Neutrophil (primary cell): ENCODE measurements around the gene CISH.

Experiments used
- H3K27ac ChIP-seq: fragments of 200-600 bp; sonication (generic); 2 replicates; pipeline ENCODE4 v1.5.1; 2016; ENCODE audit warnings: mild to moderate bottlenecking, moderate library complexity
- H3K27me3 ChIP-seq: fragments of 200-600 bp; sonication (generic); 2 replicates; pipeline ENCODE4 v1.6.0; 2016; ENCODE audit warnings: mild to moderate bottlenecking
- H3K36me3 ChIP-seq: fragments of 200-600 bp; sonication (generic); 2 replicates; pipeline ENCODE4 v1.5.1; 2017
- H3K4me1 ChIP-seq, 2 experiments: fragments of 200-600 bp in 1 of 2; sonication (generic) in 1 of 2; 1 replicate in 1 of 2; 2 replicates in 1 of 2; pipeline versions ENCODE4 v1.5.1 to v1.6.1; 2013 to 2016; ENCODE audit warnings: low read depth in 1 of 2, low read length in 1 of 2, mild to moderate bottlenecking in 1 of 2, moderate library complexity in 1 of 2; ENCODE audit not compliant: control insufficient read depth in 1 of 2, insufficient read depth in 1 of 2
- H3K4me3 ChIP-seq, 2 experiments: fragments of 200-600 bp in 1 of 2; sonication (generic) in 1 of 2; 1 replicate in 1 of 2; 2 replicates in 1 of 2; pipeline ENCODE4 v1.5.1; 2013 to 2016; ENCODE audit warnings: low read depth in 1 of 2, low read length in 1 of 2, mild to moderate bottlenecking in 1 of 2, moderate library complexity in 1 of 2
- H3K9me3 ChIP-seq: fragments of 200-600 bp; sonication (generic); 2 replicates; pipeline ENCODE4 v1.5.1; 2016
- TF ChIP-seq, protein P1 (sequence below): fragments of 200-600 bp; sonication (generic); IDR thresholded peaks from 2 replicates; pipeline ENCODE4 v1.5.1; 2016; ENCODE audit warnings: antibody characterized with exemption

CISH gene

DNA sequence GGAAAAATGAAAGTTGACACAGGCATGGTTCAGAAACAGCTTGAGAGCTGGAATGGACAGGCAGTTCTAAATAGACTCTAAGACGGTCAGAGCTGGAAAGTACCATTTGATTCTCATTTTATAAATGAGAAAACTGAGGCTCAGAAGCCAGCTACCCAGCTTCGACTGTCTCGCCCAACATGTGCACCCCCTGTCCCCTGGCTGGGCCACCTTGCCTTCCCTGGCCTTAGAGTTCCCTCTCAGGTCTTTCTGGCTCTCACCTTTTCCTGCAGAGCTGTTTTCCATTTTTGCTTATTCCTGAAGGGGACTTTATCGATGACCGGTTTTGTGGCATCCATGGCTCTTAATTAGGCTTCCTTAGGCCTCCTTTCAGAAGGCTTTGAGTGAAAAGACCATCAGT lies 45.8 kb upstream of the CISH start:
- Histone ChIP-seq H3K36me3 (no peaks in the 10 kb centered on the region), H3K27ac (no peak overlapping the region), H3K4me1 (peaks cover 17 to 18% of the 10 kb centered on the region in 2 experiments), H3K9me3 (no peaks in the 10 kb centered on the region), H3K27me3 (no peaks in the 10 kb centered on the region), H3K4me3 (no peak overlapping the region)
- TF ChIP-seq, protein P1, sequence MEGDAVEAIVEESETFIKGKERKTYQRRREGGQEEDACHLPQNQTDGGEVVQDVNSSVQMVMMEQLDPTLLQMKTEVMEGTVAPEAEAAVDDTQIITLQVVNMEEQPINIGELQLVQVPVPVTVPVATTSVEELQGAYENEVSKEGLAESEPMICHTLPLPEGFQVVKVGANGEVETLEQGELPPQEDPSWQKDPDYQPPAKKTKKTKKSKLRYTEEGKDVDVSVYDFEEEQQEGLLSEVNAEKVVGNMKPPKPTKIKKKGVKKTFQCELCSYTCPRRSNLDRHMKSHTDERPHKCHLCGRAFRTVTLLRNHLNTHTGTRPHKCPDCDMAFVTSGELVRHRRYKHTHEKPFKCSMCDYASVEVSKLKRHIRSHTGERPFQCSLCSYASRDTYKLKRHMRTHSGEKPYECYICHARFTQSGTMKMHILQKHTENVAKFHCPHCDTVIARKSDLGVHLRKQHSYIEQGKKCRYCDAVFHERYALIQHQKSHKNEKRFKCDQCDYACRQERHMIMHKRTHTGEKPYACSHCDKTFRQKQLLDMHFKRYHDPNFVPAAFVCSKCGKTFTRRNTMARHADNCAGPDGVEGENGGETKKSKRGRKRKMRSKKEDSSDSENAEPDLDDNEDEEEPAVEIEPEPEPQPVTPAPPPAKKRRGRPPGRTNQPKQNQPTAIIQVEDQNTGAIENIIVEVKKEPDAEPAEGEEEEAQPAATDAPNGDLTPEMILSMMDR: no peak

DNA sequence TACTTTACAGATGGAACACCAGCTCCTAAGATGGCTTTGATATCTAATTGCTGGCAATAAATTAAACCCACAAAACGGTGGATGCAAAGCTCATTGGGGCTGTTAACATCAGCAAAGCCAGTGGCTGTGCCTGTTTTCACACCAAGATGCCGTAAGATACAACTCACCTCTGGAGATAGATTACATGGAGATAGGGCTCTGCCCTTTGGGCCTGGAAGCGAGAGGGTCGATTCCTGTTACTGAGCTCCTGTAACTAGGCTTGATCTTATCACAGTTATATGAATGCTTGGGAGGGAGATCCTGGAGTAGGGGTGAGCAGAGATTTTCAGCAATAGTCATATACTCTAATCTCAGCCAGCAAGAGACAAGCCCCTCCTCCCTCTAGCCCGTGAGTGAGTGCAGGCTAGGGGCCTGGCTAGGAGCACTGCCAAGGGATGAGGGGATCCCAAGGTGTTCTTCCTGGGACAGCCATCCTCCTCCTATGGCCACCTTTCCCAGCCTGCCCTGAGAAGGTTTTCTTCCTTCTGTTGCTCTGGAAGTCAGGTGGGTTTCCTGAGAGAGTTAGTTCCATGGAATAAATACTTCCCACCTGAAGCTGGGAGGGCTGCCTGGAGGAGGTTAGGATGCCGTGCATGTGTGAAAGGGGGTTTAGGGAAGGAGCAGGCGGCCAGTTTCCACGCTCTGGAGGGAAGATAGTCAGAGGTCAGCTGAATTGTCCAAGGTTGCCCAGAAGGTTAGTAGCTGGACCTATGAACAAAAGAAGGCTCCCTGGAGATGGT lies 45.0 kb upstream of the CISH start:
- TF ChIP-seq, protein P1: no peak
- no peaks in the 10 kb centered on the region for H3K27me3 ChIP-seq
- no peak overlapping the region for H3K4me3 ChIP-seq
- H3K4me1 ChIP-seq: peaks cover 17 to 18% of the 10 kb centered on the region in 2 experiments
- no peaks in the 10 kb centered on the region for H3K9me3 ChIP-seq
- no peak overlapping the region for H3K27ac ChIP-seq
- peaks cover 4% of the 10 kb centered on the region for H3K36me3 ChIP-seq

DNA sequence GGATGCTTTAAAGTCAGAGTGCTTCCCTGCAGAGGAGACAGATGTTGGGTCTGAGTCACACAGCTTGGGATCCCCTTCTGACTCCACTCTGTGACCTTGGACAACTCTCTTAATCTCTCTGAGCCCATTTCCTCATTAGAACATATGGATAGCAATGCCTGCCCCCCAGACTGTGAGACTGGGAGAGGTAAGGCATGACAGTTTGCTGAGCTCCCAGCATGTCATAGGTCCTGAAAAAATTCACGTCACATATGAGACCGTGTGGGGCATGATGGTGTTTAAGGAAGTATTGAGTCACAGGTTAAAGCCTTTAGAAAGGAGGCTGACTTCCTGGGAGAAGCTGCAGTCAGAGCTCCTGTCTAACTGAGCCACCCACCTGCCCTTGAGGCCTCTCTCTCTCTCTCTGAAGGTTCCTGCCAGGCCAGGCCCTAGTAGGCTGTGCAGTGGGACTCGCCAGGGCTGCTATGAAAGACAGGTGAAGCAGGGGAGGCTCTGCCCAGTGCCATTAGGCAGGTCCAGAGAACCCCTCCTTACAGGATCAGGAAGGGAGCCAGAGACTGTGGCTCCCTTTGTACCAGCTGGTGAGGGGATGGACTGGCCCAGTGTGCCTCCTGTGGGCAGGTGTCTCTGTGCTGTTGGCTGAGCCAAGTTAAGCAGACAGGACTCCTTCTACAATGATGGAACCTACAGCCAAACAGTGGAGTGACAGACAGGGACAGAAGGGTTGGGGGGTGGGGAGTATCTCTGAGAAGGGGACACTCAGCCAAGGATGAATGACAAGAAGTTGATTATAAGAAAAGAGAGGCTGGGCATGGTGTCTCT lies 43.6 kb upstream of the CISH start:
- Histone ChIP-seq H3K36me3 (peaks cover 8% of the 10 kb centered on the region), H3K4me1 (peaks cover 17 to 18% of the 10 kb centered on the region in 2 experiments), H3K9me3 (no peaks in the 10 kb centered on the region), H3K27me3 (no peaks in the 10 kb centered on the region), H3K4me3 (no peak overlapping the region), H3K27ac (peak overlapping the region; percentile 72)
- TF ChIP-seq, protein P1: no peak

DNA sequence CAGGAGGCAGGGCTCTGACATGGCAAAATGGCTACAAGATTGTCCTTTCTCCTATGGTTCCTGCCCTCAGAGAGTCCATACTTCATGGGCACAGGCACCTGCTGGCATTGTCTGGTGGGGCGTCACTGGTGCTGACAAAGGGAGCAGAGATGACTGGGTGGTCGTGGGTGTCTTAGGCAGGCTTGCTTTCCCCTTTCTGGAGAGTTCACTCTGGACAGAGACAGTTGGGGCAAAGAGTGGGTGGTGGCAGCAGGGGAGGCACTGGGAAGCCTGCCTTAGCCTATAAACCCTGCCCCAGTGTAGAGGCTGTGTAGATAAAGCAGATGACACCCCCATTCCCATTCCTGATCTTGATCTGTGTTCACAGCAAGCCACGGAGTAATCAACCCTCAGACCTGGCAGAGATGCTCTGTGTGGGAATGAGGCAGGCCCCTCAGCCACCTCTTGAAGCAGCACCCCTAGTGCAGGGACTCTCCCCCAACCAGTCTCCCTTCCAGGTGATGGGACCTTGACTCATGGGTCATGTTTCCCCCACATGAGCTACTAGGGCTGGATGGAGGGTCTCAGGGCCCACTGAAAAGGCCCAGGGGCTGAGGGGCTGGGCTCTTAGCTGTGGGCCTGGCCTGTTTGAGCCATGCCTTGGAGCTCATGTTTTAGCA lies 42.5 kb upstream of the CISH start:
- peak overlapping the region; percentile 54 for H3K27ac ChIP-seq
- TF ChIP-seq, protein P1: no peak
- no peaks in the 10 kb centered on the region for H3K27me3 ChIP-seq
- peaks cover 20% of the 10 kb centered on the region for H3K36me3 ChIP-seq
- no peak overlapping the region for H3K4me3 ChIP-seq
- no peaks in the 10 kb centered on the region for H3K9me3 ChIP-seq
- H3K4me1 ChIP-seq: peaks cover 17 to 18% of the 10 kb centered on the region in 2 experiments

DNA sequence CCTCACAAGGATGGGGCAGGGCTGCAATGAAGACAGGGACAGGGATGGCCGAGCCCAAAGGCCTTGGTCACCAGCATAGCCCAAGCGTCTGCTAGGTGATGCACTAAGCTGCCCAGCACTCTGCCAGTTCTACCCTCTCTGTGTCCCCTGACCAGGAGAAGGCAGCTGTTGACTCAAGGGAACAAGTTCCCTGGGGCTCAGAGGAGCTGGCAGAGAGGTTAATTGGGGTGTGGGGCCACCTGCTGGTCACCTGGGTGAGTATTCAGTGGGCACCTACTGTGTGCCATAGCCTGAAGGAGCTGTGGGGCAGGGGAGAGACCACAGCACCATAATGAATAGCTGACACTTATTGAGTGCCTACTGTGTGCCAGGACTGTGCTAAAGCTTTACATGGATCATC lies 41.1 kb upstream of the CISH start:
- Histone ChIP-seq H3K4me1 (peaks cover 17 to 18% of the 10 kb centered on the region in 2 experiments), H3K27ac (peak overlapping the region; percentile 54), H3K36me3 (peaks cover 33% of the 10 kb centered on the region), H3K4me3 (no peak overlapping the region), H3K9me3 (no peaks in the 10 kb centered on the region), H3K27me3 (no peaks in the 10 kb centered on the region)
- TF ChIP-seq, protein P1: peak; percentile 50
